ENCODE results near the gene G3BP2. TPM values are rescaled to one million over a fixed set of nuclear protein-coding genes. Genes with fewer than 3 reads are reported as not detected.
"Not testable (repeated sequence)": the region's sequence is repeated elsewhere in the genome, so short reads cannot be mapped to it uniquely, and the experiment has no call there.

The G3BP2 gene
- total RNA-seq, 1 donor = 177 TPM

DNA sequence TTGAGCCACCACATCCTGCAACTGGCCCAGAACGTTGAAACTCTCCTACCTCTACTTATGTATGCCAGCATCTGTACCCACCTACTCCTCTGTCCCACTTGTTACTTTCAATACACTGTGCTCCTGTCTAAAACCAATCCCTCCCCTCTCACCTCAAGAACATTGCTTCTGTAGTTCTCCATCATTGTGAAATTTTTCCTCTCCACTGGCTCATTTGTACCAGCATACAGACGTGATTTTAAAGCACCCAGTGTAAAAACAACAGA lies 25.7 kb upstream of the G3BP2 start:
- DNase-seq (ENCODE audit: low read depth) = no peak
- H3K4me3 ChIP-seq (ENCODE audit: low read depth, low read length) = no peak overlapping the region
- TF ChIP-seq, protein P1, sequence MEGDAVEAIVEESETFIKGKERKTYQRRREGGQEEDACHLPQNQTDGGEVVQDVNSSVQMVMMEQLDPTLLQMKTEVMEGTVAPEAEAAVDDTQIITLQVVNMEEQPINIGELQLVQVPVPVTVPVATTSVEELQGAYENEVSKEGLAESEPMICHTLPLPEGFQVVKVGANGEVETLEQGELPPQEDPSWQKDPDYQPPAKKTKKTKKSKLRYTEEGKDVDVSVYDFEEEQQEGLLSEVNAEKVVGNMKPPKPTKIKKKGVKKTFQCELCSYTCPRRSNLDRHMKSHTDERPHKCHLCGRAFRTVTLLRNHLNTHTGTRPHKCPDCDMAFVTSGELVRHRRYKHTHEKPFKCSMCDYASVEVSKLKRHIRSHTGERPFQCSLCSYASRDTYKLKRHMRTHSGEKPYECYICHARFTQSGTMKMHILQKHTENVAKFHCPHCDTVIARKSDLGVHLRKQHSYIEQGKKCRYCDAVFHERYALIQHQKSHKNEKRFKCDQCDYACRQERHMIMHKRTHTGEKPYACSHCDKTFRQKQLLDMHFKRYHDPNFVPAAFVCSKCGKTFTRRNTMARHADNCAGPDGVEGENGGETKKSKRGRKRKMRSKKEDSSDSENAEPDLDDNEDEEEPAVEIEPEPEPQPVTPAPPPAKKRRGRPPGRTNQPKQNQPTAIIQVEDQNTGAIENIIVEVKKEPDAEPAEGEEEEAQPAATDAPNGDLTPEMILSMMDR (IDR thresholded peaks at IDR 0.05; ENCODE audit: insufficient read depth, low read length) = no peak

DNA sequence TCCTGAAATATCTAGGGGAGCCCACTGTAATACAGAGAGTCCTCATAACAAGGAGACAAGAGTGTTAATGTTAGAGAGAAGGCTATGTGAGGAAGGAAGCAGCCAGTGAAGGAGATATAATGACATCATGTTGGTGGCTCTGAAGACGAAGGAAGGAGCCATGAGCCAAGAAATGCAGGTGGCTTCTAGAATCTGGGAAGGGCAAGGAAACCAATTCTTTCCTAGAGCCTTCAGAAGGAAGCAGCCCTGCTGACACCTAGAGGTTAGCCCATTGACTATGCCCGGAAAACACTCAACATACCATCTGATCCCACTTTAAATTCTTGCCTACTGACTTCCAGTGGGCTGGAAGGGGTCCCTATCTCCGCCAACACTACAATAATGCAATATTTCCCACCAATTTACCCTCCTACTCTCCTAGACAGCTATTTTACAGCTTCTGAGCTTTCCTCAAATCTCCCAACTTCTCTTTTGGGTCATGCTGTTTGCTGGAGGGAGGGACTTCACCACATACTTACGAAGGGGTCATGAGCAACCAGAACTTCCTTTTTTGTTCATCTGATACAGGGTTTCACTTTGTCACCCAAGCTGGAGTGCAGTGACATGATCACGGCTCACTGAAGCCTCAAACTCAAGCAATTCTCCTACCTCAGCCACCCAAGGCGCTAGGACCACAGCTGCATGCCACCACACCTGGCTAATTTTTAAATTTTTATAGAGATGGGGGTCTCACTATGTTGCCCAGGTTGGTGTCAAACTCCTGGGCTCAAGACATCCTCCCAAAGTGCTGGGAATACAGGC lies 25.2 kb upstream of the G3BP2 start:
- no peak for DNase-seq (ENCODE audit: low read depth)
- no peak overlapping the region for H3K4me3 ChIP-seq (ENCODE audit: low read depth, low read length)
- TF ChIP-seq, protein P1 (IDR thresholded peaks at IDR 0.05; ENCODE audit: insufficient read depth, low read length) = no peak

DNA sequence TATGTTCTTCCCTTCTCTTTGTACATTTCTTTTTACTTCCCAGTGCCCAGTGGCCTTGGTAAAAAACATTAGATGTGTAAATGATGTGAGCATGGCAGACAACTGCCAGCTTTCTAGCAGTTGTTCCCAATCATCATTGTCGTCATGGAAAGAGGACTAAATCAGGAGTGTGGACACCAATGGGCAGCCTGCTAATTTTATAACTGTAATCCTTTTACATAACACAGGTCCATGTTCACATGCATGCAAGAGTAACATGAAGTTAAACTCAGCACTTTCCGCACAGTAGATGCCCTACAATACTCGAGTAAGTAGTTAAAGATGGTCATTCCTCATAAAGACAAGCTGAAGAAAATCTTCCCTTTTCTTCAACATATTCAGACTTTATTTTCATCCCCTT lies 23.4 kb upstream of the G3BP2 start:
- no peak for DNase-seq (ENCODE audit: low read depth)
- TF ChIP-seq, protein P1 (IDR thresholded peaks at IDR 0.05; ENCODE audit: insufficient read depth, low read length) = no peak
- no peak overlapping the region for H3K4me3 ChIP-seq (ENCODE audit: low read depth, low read length)

DNA sequence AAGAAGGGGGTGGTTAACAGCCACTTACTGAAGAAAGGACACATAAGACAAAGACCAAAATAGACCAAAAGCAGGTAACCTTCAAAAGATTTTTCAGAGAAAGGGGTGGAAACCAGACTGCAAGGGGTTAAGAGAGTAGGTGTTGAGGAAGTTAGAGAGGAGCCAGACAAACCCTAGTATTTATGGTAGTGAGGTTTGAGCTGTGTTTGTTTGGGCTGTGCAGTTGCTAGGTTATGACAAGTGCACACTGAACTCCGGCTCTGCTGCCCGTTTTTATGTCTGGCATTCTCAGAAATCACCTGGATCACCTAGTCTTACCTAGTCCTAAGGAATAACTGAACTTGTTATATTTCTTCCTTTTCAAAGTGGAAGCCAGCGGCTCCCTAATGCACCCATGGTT lies 22.9 kb upstream of the G3BP2 start:
- H3K4me3 ChIP-seq (ENCODE audit: low read depth, low read length) = no peak overlapping the region
- DNase-seq (ENCODE audit: low read depth) = no peak
- TF ChIP-seq, protein P1 (IDR thresholded peaks at IDR 0.05; ENCODE audit: insufficient read depth, low read length) = no peak

DNA sequence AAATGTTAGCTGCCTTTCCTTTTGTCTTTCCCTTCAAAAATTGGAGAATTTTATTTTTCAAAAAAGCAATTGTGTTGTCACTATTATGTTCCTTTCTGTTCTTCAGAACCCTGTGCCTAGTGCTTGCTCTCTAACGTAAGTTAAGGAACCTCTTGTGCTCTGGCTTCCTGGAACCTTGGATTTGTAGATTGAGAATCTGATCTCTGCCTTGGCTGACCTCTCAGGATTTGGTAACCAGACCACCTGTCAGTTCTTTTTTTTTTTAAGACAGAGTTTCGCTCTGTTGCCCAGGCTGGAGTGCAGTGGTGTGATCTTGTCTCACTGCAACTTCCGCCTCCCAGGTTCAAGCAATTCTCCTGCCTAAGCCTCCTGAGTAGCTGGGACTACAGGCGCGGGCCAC lies 18.9 kb upstream of the G3BP2 start:
- not testable (repeated sequence) for H3K4me3 ChIP-seq (ENCODE audit: low read depth, low read length); DNase-seq (ENCODE audit: low read depth)

DNA sequence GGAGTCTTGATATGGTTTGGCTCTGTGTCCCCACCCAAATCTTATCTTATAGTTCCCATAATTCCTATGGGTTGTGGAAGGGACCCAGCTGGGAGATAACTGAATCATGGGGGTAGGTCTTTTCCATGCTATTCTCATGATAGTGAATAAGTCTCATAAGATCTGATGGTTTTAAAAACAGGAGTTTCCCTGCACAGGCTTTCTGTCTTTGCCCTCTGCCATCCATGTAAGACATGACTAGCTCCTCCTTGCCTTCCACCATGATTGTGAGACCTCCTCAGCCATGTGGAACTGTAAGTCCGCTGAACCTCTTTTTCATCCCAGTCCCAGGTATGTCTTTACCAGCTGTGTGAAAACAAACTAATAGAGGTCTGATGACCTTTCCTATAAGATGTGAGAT lies 13.9 kb upstream of the G3BP2 start:
- not testable (repeated sequence) for H3K4me3 ChIP-seq (ENCODE audit: low read depth, low read length); DNase-seq (ENCODE audit: low read depth)

DNA sequence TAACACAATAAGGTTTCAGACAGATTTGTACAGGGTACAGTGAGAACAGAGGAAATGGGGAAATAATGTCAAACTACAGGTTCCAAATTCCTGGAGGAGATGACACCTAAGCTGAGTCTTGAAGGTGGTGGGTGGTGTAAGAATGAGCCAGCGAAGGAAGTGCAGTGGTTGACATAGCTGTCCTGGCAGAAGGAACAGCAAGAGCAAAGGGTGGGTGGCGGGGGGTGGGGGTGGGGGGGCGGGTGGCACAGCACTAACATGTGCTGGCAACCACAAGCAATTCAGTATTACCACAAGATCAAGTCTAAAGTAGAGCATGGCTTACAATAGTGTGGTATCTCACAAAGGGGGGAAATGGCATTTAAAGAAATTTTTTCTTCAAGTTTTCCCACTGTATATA lies 13.1 kb upstream of the G3BP2 start:
- H3K4me3 ChIP-seq (ENCODE audit: low read depth, low read length) = no peak overlapping the region
- DNase-seq (ENCODE audit: low read depth) = no peak

More for the DNA sequence above, 13.1 kb upstream of the G3BP2 start:
- TF ChIP-seq, protein P1 (IDR thresholded peaks at IDR 0.05; ENCODE audit: insufficient read depth, low read length) = no peak
